Ovary (tissue), 9 donors: ENCODE measurements around the gene HEPHL1. TPM values are rescaled to one million over a fixed set of nuclear protein-coding genes. Genes with fewer than 3 reads are reported as not detected.

Experiments used
- DNase-seq, 5 donors: peaks; one replicate each; pipeline ENCODE4 v3.0.0-alpha.2; 2019 to 2020
- H3K27ac ChIP-seq, 2 donors: fragments of 200-600 bp; one replicate each; pipeline versions ENCODE4 v1.5.1 to v1.8.0; 2019 to 2022
- H3K27me3 ChIP-seq: fragments of 200-600 bp; one replicate; pipeline ENCODE4 v1.8.0; 2022
- H3K36me3 ChIP-seq: fragments of 200-600 bp; sonication (generic); one replicate; pipeline ENCODE4 v1.5.1; 2019
- H3K4me1 ChIP-seq: one replicate; pipeline ENCODE4 v1.8.1; 2013; ENCODE audit warnings: mild to moderate bottlenecking, moderate library complexity; ENCODE audit not compliant: insufficient read depth
- H3K4me3 ChIP-seq: fragments of 200-600 bp; sonication (generic); one replicate; pipeline ENCODE4 v1.5.1; 2017
- H3K9me3 ChIP-seq, 2 donors: fragments of 200-600 bp in 1 of 2; sonication (generic) in 1 of 2; one replicate each; pipeline versions ENCODE4 v1.5.1 to v1.8.1; 2013 to 2019; ENCODE audit warnings: mild to moderate bottlenecking in 1 of 2, moderate library complexity in 1 of 2
- CTCF ChIP-seq, 3 donors: fragments of 450-650 bp in 2 of 3; fragments of 200-600 bp in 1 of 3; IDR thresholded peaks; one replicate each; pipeline versions ENCODE4 v1.5.1 to v1.8.0; 2016 to 2022; ENCODE audit warnings: antibody characterized with exemption in 3 of 3, mild to moderate bottlenecking in 1 of 3
- EP300 ChIP-seq: sonication (generic); formaldehyde crosslinking; IDR thresholded peaks from one replicate; pipeline ENCODE4 v1.6.1; 2017; ENCODE audit warnings: antibody characterized with exemption
- POLR2A ChIP-seq: fragments of 450-650 bp; IDR thresholded peaks from one replicate; pipeline ENCODE4 v1.6.1; 2017; ENCODE audit warnings: antibody characterized with exemption, mild to moderate bottlenecking, moderate library complexity
- WGBS, 3 donors: extraction: QIAGEN DNeasy Blood & Tissue Kit in 1 of 3; methylation state at CpG; one replicate each; pipeline versions ENCODE4 v1.1.5 to v1.1.7; 2013 to 2017; 5-methylcytosine and 5-hydroxymethylcytosine counted together
- intact Hi-C, 4 donors: fragments of 100-400 bp; cut with DNase I; formaldehyde crosslinking; loops; one replicate each; pipeline versions ENCODE4 v1.11.0 to v1.15.1; 2022 to 2023
- polyA plus RNA-seq, 2 donors: library from polyadenylated mRNA; stranded (reverse); fragments of 200-250 nt in 1 of 2; fragments of 350-450 nt in 1 of 2; fragmentation: Illumina TruSeq in 1 of 2; extraction: RNeasy Lipid Tissue Mini Kit (QIAGEN cat#74804) in 1 of 2; gene quantifications; one replicate each; pipeline ENCODE4 v1.2.3, GENCODE V29; 2013 to 2014
- total RNA-seq, 7 donors: library from RNA; depleted of rRNA in 2 of 7; stranded (reverse); fragments of >200 nt in 2 of 7; fragmentation: NEBNext Ultra II Directional in 3 of 7; extraction: Animal tissue kit (Norgen Biotek cat#: 25700) in 3 of 7; gene quantifications; one replicate each; pipeline versions ENCODE4 v1.1.0 to v1.2.4, GENCODE V29; 2016 to 2023
- donor health status: DM: no; HTN: no; CAD: no; lungs with moderate emphysema.
- donor health status: DM: no; HTN: no; CAD: no.
- donor health status: Bipolar disorder and iron deficiency.
- donor health status: DM: yes; HTN: yes; CAD: no.
- donor health status: DM: no; HTN: no; CAD: no.
- donor health status: DM: yes; HTN: yes; CAD: no.

Gene HEPHL1
- total and polyA plus RNA-seq, 9 donors = 0.02 to 0.03 TPM; not detected in 7

GRCh38 chr11:94011478-94011877 lies 9.7 kb upstream of the HEPHL1 start:
- no peaks in the 10 kb centered on the region for H3K36me3 ChIP-seq
- intact Hi-C loops = no loop called here
- H3K4me1 ChIP-seq = no peaks in the 10 kb centered on the region
- WGBS, 3 donors = 54 to 72% (median 69%) methylated on average over 3 of the region's 3 CpGs
- no peaks in the 10 kb centered on the region for H3K9me3 ChIP-seq
- no peak for DNase-seq
- TF ChIP-seq POLR2A (no peak), CTCF (IDR thresholded peaks at IDR 0.05) (no peak), EP300 (no peak)
- H3K27me3 ChIP-seq = no peaks in the 10 kb centered on the region
- no peak overlapping the region for H3K27ac ChIP-seq
- no peak overlapping the region for H3K4me3 ChIP-seq

GRCh38 chr11:94017446-94017845 lies 3.7 kb upstream of the HEPHL1 start:
- H3K4me3 ChIP-seq = no peak overlapping the region
- H3K9me3 ChIP-seq = no peaks in the 10 kb centered on the region
- H3K36me3 ChIP-seq = no peaks in the 10 kb centered on the region
- no peak overlapping the region for H3K27ac ChIP-seq
- H3K27me3 ChIP-seq = no peaks in the 10 kb centered on the region
- H3K4me1 ChIP-seq = no peaks in the 10 kb centered on the region
- intact Hi-C loops = no loop called here
- DNase-seq = no peak
- TF ChIP-seq EP300 (no peak), CTCF (IDR thresholded peaks at IDR 0.05) (no peak), POLR2A (no peak)

- H3K4me3 ChIP-seq = no peak overlapping the region
- TF ChIP-seq CTCF (IDR thresholded peaks at IDR 0.05) = no peak
- TF ChIP-seq EP300 = no peak
- TF ChIP-seq POLR2A = no peak
- no peaks in the 10 kb centered on the region for H3K9me3 ChIP-seq
- no peak for DNase-seq
- H3K27ac ChIP-seq = no peak overlapping the region
- intact Hi-C loops = no loop called here
- no peaks in the 10 kb centered on the region for H3K36me3 ChIP-seq
- no peaks in the 10 kb centered on the region for H3K4me1 ChIP-seq
- WGBS, 3 donors = 23 to 66% (median 51%) methylated on average over 4 of the region's 4 CpGs
- H3K27me3 ChIP-seq = no peaks in the 10 kb centered on the region
These were observed 2.4 kb upstream of the HEPHL1 start for GRCh38 chr11:94018721-94019120.

- no peaks in the 10 kb centered on the region for H3K27me3 ChIP-seq
- H3K4me1 ChIP-seq = no peaks in the 10 kb centered on the region
- DNase-seq = no peak
- H3K9me3 ChIP-seq = no peaks in the 10 kb centered on the region
- H3K36me3 ChIP-seq = no peaks in the 10 kb centered on the region
- no peak overlapping the region for H3K27ac ChIP-seq
- H3K4me3 ChIP-seq = no peak overlapping the region
- no peak for TF ChIP-seq EP300
- no peak for TF ChIP-seq CTCF (IDR thresholded peaks at IDR 0.05)
- no peak for TF ChIP-seq POLR2A
- intact Hi-C loops = no loop called here
- WGBS, 3 donors = 61 to 83% (median 68%) methylated on average over 2 of the region's 2 CpGs
These were observed 2.7 kb downstream of the HEPHL1 start for GRCh38 chr11:94023856-94024255.

GRCh38 chr11:94024547-94024946 lies 3.4 kb downstream of the HEPHL1 start:
- Histone ChIP-seq H3K9me3 (no peaks in the 10 kb centered on the region), H3K36me3 (no peaks in the 10 kb centered on the region), H3K27me3 (no peaks in the 10 kb centered on the region), H3K4me3 (no peak overlapping the region), H3K4me1 (no peaks in the 10 kb centered on the region), H3K27ac (no peak overlapping the region)
- intact Hi-C loops = no loop called here
- TF ChIP-seq POLR2A (no peak), CTCF (IDR thresholded peaks at IDR 0.05) (no peak), EP300 (no peak)
- WGBS, 3 donors = 28 to 59% (median 47%) methylated on average over 2 of the region's 2 CpGs
- no peak for DNase-seq
